ENCODE results near the gene CSTPP1. TPM values are rescaled to one million over a fixed set of nuclear protein-coding genes. Genes with fewer than 3 reads are reported as not detected.
"Not testable (repeated sequence)": the region's sequence is repeated elsewhere in the genome, so short reads cannot be mapped to it uniquely, and the experiment has no call there.

Gene CSTPP1
- total RNA-seq, 4 donors from 2014 or later: 4.3 to 8.1 (median 6.4) TPM

DNA sequence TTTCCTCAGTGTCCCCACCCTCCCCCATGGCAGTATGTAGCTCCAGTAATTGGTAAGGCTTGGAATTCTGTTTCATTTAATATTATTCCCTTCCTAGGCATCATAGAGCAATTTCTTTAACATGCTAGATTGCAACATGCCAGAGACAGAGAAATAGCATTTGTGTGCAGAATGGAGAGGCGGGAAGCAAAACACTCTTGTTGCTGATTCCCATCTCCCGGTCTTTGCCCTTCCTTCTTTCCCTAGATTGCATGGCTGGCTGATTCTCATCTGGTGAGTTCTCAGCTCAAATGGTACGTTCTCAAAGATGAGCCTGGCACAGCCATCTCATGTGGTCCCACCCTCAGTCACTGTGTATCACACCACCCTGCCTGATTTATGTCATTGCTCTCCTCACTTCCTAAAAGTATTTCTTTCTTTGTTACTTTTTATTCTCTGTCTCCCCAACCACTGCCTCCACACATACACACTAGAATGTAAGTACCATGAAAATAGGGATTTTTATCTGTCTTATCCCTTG, 173.2 kb downstream of the CSTPP1 start:
- no peak overlapping the region for H3K27ac ChIP-seq
- no peaks in the 10 kb centered on the region for H3K36me3 ChIP-seq
- no peaks in the 10 kb centered on the region for H3K27me3 ChIP-seq
- in situ Hi-C loops (cut with MboI; ENCODE audit: low sequenced_read_pairs in 4 of 4): no loop called here
- H3K4me1 ChIP-seq: no peaks in the 10 kb centered on the region
- TF ChIP-seq, protein P1, sequence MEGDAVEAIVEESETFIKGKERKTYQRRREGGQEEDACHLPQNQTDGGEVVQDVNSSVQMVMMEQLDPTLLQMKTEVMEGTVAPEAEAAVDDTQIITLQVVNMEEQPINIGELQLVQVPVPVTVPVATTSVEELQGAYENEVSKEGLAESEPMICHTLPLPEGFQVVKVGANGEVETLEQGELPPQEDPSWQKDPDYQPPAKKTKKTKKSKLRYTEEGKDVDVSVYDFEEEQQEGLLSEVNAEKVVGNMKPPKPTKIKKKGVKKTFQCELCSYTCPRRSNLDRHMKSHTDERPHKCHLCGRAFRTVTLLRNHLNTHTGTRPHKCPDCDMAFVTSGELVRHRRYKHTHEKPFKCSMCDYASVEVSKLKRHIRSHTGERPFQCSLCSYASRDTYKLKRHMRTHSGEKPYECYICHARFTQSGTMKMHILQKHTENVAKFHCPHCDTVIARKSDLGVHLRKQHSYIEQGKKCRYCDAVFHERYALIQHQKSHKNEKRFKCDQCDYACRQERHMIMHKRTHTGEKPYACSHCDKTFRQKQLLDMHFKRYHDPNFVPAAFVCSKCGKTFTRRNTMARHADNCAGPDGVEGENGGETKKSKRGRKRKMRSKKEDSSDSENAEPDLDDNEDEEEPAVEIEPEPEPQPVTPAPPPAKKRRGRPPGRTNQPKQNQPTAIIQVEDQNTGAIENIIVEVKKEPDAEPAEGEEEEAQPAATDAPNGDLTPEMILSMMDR (IDR thresholded peaks at IDR 0.05 in 4 of 5, conservative IDR thresholded peaks at IDR 0.05 in 1 of 5): no peak
- TF ChIP-seq POLR2A (IDR thresholded peaks at IDR 0.05): no peak
- ATAC-seq (no peak), DNase-seq (no peak)
- intact Hi-C loops (cut with DNase I; ENCODE audit: low total_unique reads): no loop called here
- no peak overlapping the region for H3K4me3 ChIP-seq
- no peaks in the 10 kb centered on the region for H3K9me3 ChIP-seq

DNA sequence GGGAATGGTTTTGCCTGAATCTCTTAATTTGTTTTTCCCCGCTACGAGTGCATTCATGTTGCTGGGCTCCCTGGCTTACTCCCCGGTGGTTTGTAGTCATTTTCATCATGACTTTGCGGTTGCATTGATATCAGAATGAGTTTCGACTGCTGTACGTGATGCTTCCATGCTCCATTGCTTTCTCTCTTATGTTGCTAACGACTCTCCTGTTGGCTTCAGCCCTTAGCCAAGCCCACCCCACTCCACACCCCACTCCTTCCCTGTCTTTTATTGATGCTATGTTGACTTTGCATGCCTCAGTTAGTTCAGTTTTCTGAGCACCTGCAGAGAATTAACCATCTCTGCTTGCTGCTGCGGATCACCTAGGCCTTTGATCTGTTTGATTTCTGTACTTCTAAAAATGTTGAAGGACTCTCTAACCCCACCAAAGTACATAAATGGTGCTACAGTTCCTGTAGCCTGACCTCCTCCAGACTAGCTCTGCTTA, 174.8 kb downstream of the CSTPP1 start:
- in situ Hi-C loops (cut with MboI; ENCODE audit: low sequenced_read_pairs in 4 of 4) (no loop called here), intact Hi-C loops (cut with DNase I; ENCODE audit: low total_unique reads) (no loop called here)
- H3K27ac ChIP-seq: no peak overlapping the region
- H3K27me3 ChIP-seq: no peaks in the 10 kb centered on the region
- no peaks in the 10 kb centered on the region for H3K36me3 ChIP-seq
- TF ChIP-seq, protein P1 (IDR thresholded peaks at IDR 0.05 in 4 of 5, conservative IDR thresholded peaks at IDR 0.05 in 1 of 5): no peak
- no peak for TF ChIP-seq POLR2A (IDR thresholded peaks at IDR 0.05)
- H3K9me3 ChIP-seq: no peaks in the 10 kb centered on the region
- DNase-seq (no peak), ATAC-seq (no peak)
- H3K4me3 ChIP-seq: no peak overlapping the region
- no peaks in the 10 kb centered on the region for H3K4me1 ChIP-seq

DNA sequence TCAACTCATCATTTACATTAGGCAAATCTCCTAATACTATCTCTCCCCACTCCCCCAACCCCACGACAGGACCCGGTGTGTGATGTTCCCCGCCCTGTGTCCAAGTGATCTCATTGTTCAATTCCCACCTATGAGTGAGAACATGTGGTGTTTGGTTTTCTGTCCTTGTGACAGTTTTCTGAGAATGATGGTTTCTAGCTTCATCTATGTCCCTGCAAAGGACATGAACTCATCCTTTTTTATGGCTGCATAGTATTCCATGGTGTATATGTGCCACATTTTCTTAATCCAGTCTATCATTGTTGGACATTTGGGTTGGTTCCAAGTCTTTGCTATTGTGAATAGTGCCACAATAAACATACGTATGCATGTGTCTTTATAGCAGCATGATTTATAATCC, 176.4 kb downstream of the CSTPP1 start:
- H3K4me3 ChIP-seq; H3K4me1 ChIP-seq; H3K27me3 ChIP-seq; ATAC-seq; in situ Hi-C loops (cut with MboI; ENCODE audit: low sequenced_read_pairs in 4 of 4); DNase-seq; intact Hi-C loops (cut with DNase I; ENCODE audit: low total_unique reads); H3K36me3 ChIP-seq; H3K9me3 ChIP-seq; H3K27ac ChIP-seq: not testable (repeated sequence)

DNA sequence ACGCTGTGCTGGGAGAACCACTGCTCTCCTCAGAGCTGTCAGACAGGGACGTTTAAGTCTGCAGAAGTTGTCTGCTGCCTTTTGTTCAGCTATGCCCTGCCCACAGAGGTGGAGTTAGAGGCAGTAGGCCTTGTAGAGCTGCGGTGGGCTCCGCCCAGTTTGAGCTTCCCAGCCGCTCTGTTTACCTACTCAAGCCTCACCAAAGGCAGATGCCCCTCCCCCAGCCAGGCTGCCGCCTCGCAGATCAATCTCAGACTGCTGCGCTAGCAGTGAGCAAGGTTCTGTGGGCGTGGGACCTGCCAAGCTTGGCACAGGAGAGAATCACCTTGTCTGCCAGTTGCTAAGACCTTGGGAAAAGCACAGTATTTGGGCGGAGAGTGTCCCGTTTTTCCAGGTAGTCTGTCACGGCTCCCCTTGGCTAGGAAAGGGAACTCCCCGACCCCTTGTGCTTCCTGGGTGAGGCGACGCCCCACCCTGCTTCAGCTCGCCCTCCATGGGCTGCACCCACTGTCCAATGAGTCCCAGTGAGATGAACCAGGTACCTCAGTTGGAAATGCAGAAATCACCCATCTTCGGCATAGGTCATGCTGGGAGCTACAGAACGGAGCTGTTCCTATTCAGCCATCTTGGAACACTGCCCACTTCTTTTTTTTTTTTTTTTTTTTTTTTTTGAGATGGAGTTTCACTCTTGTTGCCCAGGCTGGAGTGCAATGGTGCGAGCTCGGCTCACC, 182.6 kb downstream of the CSTPP1 start:
- H3K36me3 ChIP-seq; DNase-seq; H3K27ac ChIP-seq; in situ Hi-C loops (cut with MboI; ENCODE audit: low sequenced_read_pairs in 4 of 4); H3K27me3 ChIP-seq; H3K9me3 ChIP-seq; ATAC-seq; H3K4me1 ChIP-seq; intact Hi-C loops (cut with DNase I; ENCODE audit: low total_unique reads); H3K4me3 ChIP-seq: not testable (repeated sequence)

DNA sequence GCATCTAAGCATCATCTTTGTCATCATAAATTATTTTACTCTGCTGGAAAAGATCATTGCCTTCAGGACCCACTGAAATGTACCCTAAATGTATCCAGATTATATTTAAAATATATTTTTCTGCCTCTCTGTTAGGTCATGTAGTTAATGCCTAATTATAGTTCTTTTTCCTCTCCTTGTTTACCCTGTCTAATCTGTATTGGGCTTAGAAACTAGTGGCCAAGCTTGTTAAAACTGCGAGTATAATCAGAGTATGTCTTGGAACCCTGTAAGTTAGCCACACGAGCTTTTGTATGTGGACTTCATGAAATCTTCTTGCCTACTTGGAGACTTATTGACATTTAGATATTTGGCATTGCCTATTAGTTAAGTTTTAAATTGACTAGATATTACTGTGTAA, 184.5 kb downstream of the CSTPP1 start:
- Histone ChIP-seq H3K27ac (no peak overlapping the region), H3K4me1 (no peaks in the 10 kb centered on the region), H3K9me3 (no peaks in the 10 kb centered on the region), H3K4me3 (no peak overlapping the region), H3K27me3 (no peaks in the 10 kb centered on the region), H3K36me3 (no peaks in the 10 kb centered on the region)
- intact Hi-C loops (cut with DNase I; ENCODE audit: low total_unique reads): no loop called here
- in situ Hi-C loops (cut with MboI; ENCODE audit: low sequenced_read_pairs in 4 of 4): no loop called here
- ATAC-seq (no peak), DNase-seq (no peak)
- TF ChIP-seq POLR2A (IDR thresholded peaks at IDR 0.05): no peak
- TF ChIP-seq, protein P1 (IDR thresholded peaks at IDR 0.05 in 4 of 5, conservative IDR thresholded peaks at IDR 0.05 in 1 of 5): no peak

All from gastrocnemius medialis (tissue), 4 donors.